ENCODE measurements around the gene CHRNA1. TPM values are rescaled to one million over a fixed set of nuclear protein-coding genes. Genes with fewer than 3 reads are reported as not detected.

The CHRNA1 gene
- total and polyA plus RNA-seq, 2 donors: 2.2 to 4.2 TPM

- Histone ChIP-seq H3K4me3 (ENCODE audit: low read length in 2 of 2) (no peak overlapping the region), H3K27ac (ENCODE audit: low read depth in 1 of 2, low read length in 1 of 2) (no peak overlapping the region), H3K4me1 (ENCODE audit: control insufficient read depth in 2 of 2, insufficient read depth in 2 of 2, low read length in 2 of 2) (peaks cover 0 to 7% of the 10 kb centered on the region in 2 donors), H3K27me3 (ENCODE audit: control insufficient read depth in 2 of 2, insufficient read depth in 1 of 2, low read length in 1 of 2) (peaks cover 0 to 2% of the 10 kb centered on the region in 2 donors), H3K9me3 (ENCODE audit: control insufficient read depth in 2 of 2, insufficient read depth in 1 of 2, low read length in 1 of 2) (no peaks in the 10 kb centered on the region), H3K36me3 (ENCODE audit: control insufficient read depth in 2 of 2, insufficient read depth in 2 of 2, low read length in 1 of 2) (no peaks in the 10 kb centered on the region)
- no peak for DNase-seq (ENCODE audit: low read depth in 6 of 9, low spot score in 9 of 9)
- 88% methylated on average over 11 of the region's 11 CpGs for WGBS
Observed at GRCh38 chr2:174759381-174760065, 4.7 kb downstream of the CHRNA1 start.

GRCh38 chr2:174756743-174757142 is 7.5 kb downstream of the CHRNA1 start:
- Histone ChIP-seq H3K4me1 (ENCODE audit: control insufficient read depth in 2 of 2, insufficient read depth in 2 of 2, low read length in 2 of 2) (no peaks in the 10 kb centered on the region), H3K9me3 (ENCODE audit: control insufficient read depth in 2 of 2, insufficient read depth in 1 of 2, low read length in 1 of 2) (no peaks in the 10 kb centered on the region), H3K4me3 (ENCODE audit: low read length in 2 of 2) (no peak overlapping the region), H3K27ac (ENCODE audit: low read depth in 1 of 2, low read length in 1 of 2) (no peak overlapping the region), H3K36me3 (ENCODE audit: control insufficient read depth in 2 of 2, insufficient read depth in 2 of 2, low read length in 1 of 2) (no peaks in the 10 kb centered on the region), H3K27me3 (ENCODE audit: control insufficient read depth in 2 of 2, insufficient read depth in 1 of 2, low read length in 1 of 2) (no peaks in the 10 kb centered on the region)
- WGBS: 82% methylated on average over 10 of the region's 10 CpGs
- no peak for DNase-seq (ENCODE audit: low read depth in 6 of 9, low spot score in 9 of 9)

- H3K4me3 ChIP-seq (ENCODE audit: low read length in 2 of 2): no peak overlapping the region
- peaks cover 0 to under 1% of the 10 kb centered on the region in 2 donors for H3K27me3 ChIP-seq (ENCODE audit: control insufficient read depth in 2 of 2, insufficient read depth in 1 of 2, low read length in 1 of 2)
- no peaks in the 10 kb centered on the region for H3K9me3 ChIP-seq (ENCODE audit: control insufficient read depth in 2 of 2, insufficient read depth in 1 of 2, low read length in 1 of 2)
- 95% methylated on average over 13 of the region's 13 CpGs for WGBS
- no peaks in the 10 kb centered on the region for H3K36me3 ChIP-seq (ENCODE audit: control insufficient read depth in 2 of 2, insufficient read depth in 2 of 2, low read length in 1 of 2)
- no peak overlapping the region for H3K27ac ChIP-seq (ENCODE audit: low read depth in 1 of 2, low read length in 1 of 2)
- H3K4me1 ChIP-seq (ENCODE audit: control insufficient read depth in 2 of 2, insufficient read depth in 2 of 2, low read length in 2 of 2): no peaks in the 10 kb centered on the region
- DNase-seq (ENCODE audit: low read depth in 6 of 9, low spot score in 9 of 9): no peak
Observed at GRCh38 chr2:174753038-174753633, 11.1 kb downstream of the CHRNA1 start.

- Histone ChIP-seq H3K4me3 (ENCODE audit: low read length in 2 of 2) (no peak overlapping the region), H3K9me3 (ENCODE audit: control insufficient read depth in 2 of 2, insufficient read depth in 1 of 2, low read length in 1 of 2) (no peaks in the 10 kb centered on the region), H3K27me3 (ENCODE audit: control insufficient read depth in 2 of 2, insufficient read depth in 1 of 2, low read length in 1 of 2) (peaks cover 0 to 4% of the 10 kb centered on the region in 2 donors), H3K36me3 (ENCODE audit: control insufficient read depth in 2 of 2, insufficient read depth in 2 of 2, low read length in 1 of 2) (no peaks in the 10 kb centered on the region), H3K4me1 (ENCODE audit: control insufficient read depth in 2 of 2, insufficient read depth in 2 of 2, low read length in 2 of 2) (no peaks in the 10 kb centered on the region), H3K27ac (ENCODE audit: low read depth in 1 of 2, low read length in 1 of 2) (no peak overlapping the region)
- WGBS: 92% methylated on average over 4 of the region's 4 CpGs
- DNase-seq (ENCODE audit: low read depth in 6 of 9, low spot score in 9 of 9): no peak
Observed at GRCh38 chr2:174752403-174753037, 11.8 kb downstream of the CHRNA1 start.

- Histone ChIP-seq H3K36me3 (ENCODE audit: control insufficient read depth in 2 of 2, insufficient read depth in 2 of 2, low read length in 1 of 2) (no peaks in the 10 kb centered on the region), H3K27me3 (ENCODE audit: control insufficient read depth in 2 of 2, insufficient read depth in 1 of 2, low read length in 1 of 2) (peaks cover 2 to 6% of the 10 kb centered on the region in 2 donors), H3K4me3 (ENCODE audit: low read length in 2 of 2) (no peak overlapping the region), H3K4me1 (ENCODE audit: control insufficient read depth in 2 of 2, insufficient read depth in 2 of 2, low read length in 2 of 2) (no peaks in the 10 kb centered on the region), H3K9me3 (ENCODE audit: control insufficient read depth in 2 of 2, insufficient read depth in 1 of 2, low read length in 1 of 2) (no peaks in the 10 kb centered on the region), H3K27ac (ENCODE audit: low read depth in 1 of 2, low read length in 1 of 2) (no peak overlapping the region)
- peak in 2 of 9 donors; percentile 17 to 39 for DNase-seq (ENCODE audit: low read depth in 6 of 9, low spot score in 9 of 9)
- WGBS: 76% methylated on average over 5 of the region's 5 CpGs
Observed at GRCh38 chr2:174750923-174751441, 13.3 kb downstream of the CHRNA1 start.

GRCh38 chr2:174749793-174750192 is 14.5 kb downstream of the CHRNA1 start:
- Histone ChIP-seq H3K4me1 (ENCODE audit: control insufficient read depth in 2 of 2, insufficient read depth in 2 of 2, low read length in 2 of 2) (no peaks in the 10 kb centered on the region), H3K27me3 (ENCODE audit: control insufficient read depth in 2 of 2, insufficient read depth in 1 of 2, low read length in 1 of 2) (peaks cover 2 to 6% of the 10 kb centered on the region in 2 donors), H3K27ac (ENCODE audit: low read depth in 1 of 2, low read length in 1 of 2) (no peak overlapping the region), H3K9me3 (ENCODE audit: control insufficient read depth in 2 of 2, insufficient read depth in 1 of 2, low read length in 1 of 2) (no peaks in the 10 kb centered on the region), H3K36me3 (ENCODE audit: control insufficient read depth in 2 of 2, insufficient read depth in 2 of 2, low read length in 1 of 2) (no peaks in the 10 kb centered on the region), H3K4me3 (ENCODE audit: low read length in 2 of 2) (no peak overlapping the region)
- no peak for DNase-seq (ENCODE audit: low read depth in 6 of 9, low spot score in 9 of 9)
- 93% methylated on average over 8 of the region's 8 CpGs for WGBS

GRCh38 chr2:174748948-174749347 is 15.3 kb downstream of the CHRNA1 start:
- H3K9me3 ChIP-seq (ENCODE audit: control insufficient read depth in 2 of 2, insufficient read depth in 1 of 2, low read length in 1 of 2): no peaks in the 10 kb centered on the region
- WGBS: 2% methylated on average over 4 of the region's 4 CpGs
- H3K27ac ChIP-seq (ENCODE audit: low read depth in 1 of 2, low read length in 1 of 2): no peak overlapping the region
- no peak overlapping the region for H3K4me3 ChIP-seq (ENCODE audit: low read length in 2 of 2)
- DNase-seq (ENCODE audit: low read depth in 6 of 9, low spot score in 9 of 9): peak; percentile 29 to 77 (median 51)
- H3K36me3 ChIP-seq (ENCODE audit: control insufficient read depth in 2 of 2, insufficient read depth in 2 of 2, low read length in 1 of 2): no peaks in the 10 kb centered on the region
- H3K27me3 ChIP-seq (ENCODE audit: control insufficient read depth in 2 of 2, insufficient read depth in 1 of 2, low read length in 1 of 2): peaks cover 2 to 6% of the 10 kb centered on the region in 2 donors
- no peaks in the 10 kb centered on the region for H3K4me1 ChIP-seq (ENCODE audit: control insufficient read depth in 2 of 2, insufficient read depth in 2 of 2, low read length in 2 of 2)

- no peak for DNase-seq (ENCODE audit: low read depth in 6 of 9, low spot score in 9 of 9)
- peaks cover 2 to 6% of the 10 kb centered on the region in 2 donors for H3K27me3 ChIP-seq (ENCODE audit: control insufficient read depth in 2 of 2, insufficient read depth in 1 of 2, low read length in 1 of 2)
- no peaks in the 10 kb centered on the region for H3K4me1 ChIP-seq (ENCODE audit: control insufficient read depth in 2 of 2, insufficient read depth in 2 of 2, low read length in 2 of 2)
- no peaks in the 10 kb centered on the region for H3K9me3 ChIP-seq (ENCODE audit: control insufficient read depth in 2 of 2, insufficient read depth in 1 of 2, low read length in 1 of 2)
- WGBS: 93% methylated on average over 5 of the region's 5 CpGs
- H3K27ac ChIP-seq (ENCODE audit: low read depth in 1 of 2, low read length in 1 of 2): no peak overlapping the region
- no peaks in the 10 kb centered on the region for H3K36me3 ChIP-seq (ENCODE audit: control insufficient read depth in 2 of 2, insufficient read depth in 2 of 2, low read length in 1 of 2)
- H3K4me3 ChIP-seq (ENCODE audit: low read length in 2 of 2): no peak overlapping the region
Observed at GRCh38 chr2:174745142-174745541, 19.1 kb downstream of the CHRNA1 start.

GRCh38 chr2:174744111-174744510 is 20.2 kb downstream of the CHRNA1 start:
- peaks cover 2 to 11% of the 10 kb centered on the region in 2 donors for H3K27me3 ChIP-seq (ENCODE audit: control insufficient read depth in 2 of 2, insufficient read depth in 1 of 2, low read length in 1 of 2)
- 92% methylated on average over 2 of the region's 2 CpGs for WGBS
- no peak for DNase-seq (ENCODE audit: low read depth in 6 of 9, low spot score in 9 of 9)
- H3K36me3 ChIP-seq (ENCODE audit: control insufficient read depth in 2 of 2, insufficient read depth in 2 of 2, low read length in 1 of 2): no peaks in the 10 kb centered on the region
- no peak overlapping the region for H3K27ac ChIP-seq (ENCODE audit: low read depth in 1 of 2, low read length in 1 of 2)
- H3K4me1 ChIP-seq (ENCODE audit: control insufficient read depth in 2 of 2, insufficient read depth in 2 of 2, low read length in 2 of 2): no peaks in the 10 kb centered on the region
- no peak overlapping the region for H3K4me3 ChIP-seq (ENCODE audit: low read length in 2 of 2)
- no peaks in the 10 kb centered on the region for H3K9me3 ChIP-seq (ENCODE audit: control insufficient read depth in 2 of 2, insufficient read depth in 1 of 2, low read length in 1 of 2)

All from thymus (tissue), 11 donors.